Activated naive CD4-positive, alpha-beta T cell treated with anti-CD3 and anti-CD28 coated beads, Interleukin-2, amount 50 U/mL, for 24 hours (primary cell): Measurements from ENCODE around the gene PROK1.
A peak's percentile ranks its signal among the peaks of the same experiment; 100 is the strongest.

Source experiments
- H3K27ac Mint-ChIP-seq: one replicate; pipeline ENCODE4 v1.8.0; 2021; ENCODE audit warnings: mild to moderate bottlenecking, mixed read lengths
- H3K27me3 Mint-ChIP-seq: one replicate; pipeline ENCODE4 v1.8.0; 2021; ENCODE audit warnings: mixed read lengths
- H3K36me3 Mint-ChIP-seq: one replicate; pipeline ENCODE4 v1.8.0; 2021; ENCODE audit warnings: mixed read lengths
- H3K4me1 Mint-ChIP-seq: one replicate; pipeline ENCODE4 v1.8.0; 2021; ENCODE audit warnings: mixed read lengths
- H3K4me3 Mint-ChIP-seq: one replicate; pipeline ENCODE4 v1.8.0; 2021; ENCODE audit warnings: mild to moderate bottlenecking, mixed read lengths
- H3K9me3 Mint-ChIP-seq: one replicate; pipeline ENCODE4 v1.8.0; 2021; ENCODE audit warnings: mixed read lengths

Gene PROK1

GRCh38 chr1:110449661-110450651, 993 bp upstream of the PROK1 start:
- Mint-ChIP-seq H3K4me3 (no peak overlapping the region), H3K27ac (no peak overlapping the region), H3K27me3 (no peaks in the 10 kb centered on the region), H3K4me1 (no peaks in the 10 kb centered on the region), H3K9me3 (no peaks in the 10 kb centered on the region), H3K36me3 (no peaks in the 10 kb centered on the region)

GRCh38 chr1:110452330-110452729, 1.4 kb downstream of the PROK1 start:
- H3K4me3 Mint-ChIP-seq: no peak overlapping the region
- H3K27ac Mint-ChIP-seq: no peak overlapping the region
- no peaks in the 10 kb centered on the region for H3K4me1 Mint-ChIP-seq
- H3K36me3 Mint-ChIP-seq: no peaks in the 10 kb centered on the region
- H3K27me3 Mint-ChIP-seq: no peaks in the 10 kb centered on the region
- H3K9me3 Mint-ChIP-seq: no peaks in the 10 kb centered on the region

GRCh38 chr1:110453829-110454228, 2.9 kb downstream of the PROK1 start:
- Mint-ChIP-seq H3K4me1 (no peaks in the 10 kb centered on the region), H3K27me3 (no peaks in the 10 kb centered on the region), H3K36me3 (no peaks in the 10 kb centered on the region), H3K27ac (peak overlapping the region; percentile 23), H3K4me3 (no peak overlapping the region), H3K9me3 (no peaks in the 10 kb centered on the region)

GRCh38 chr1:110454328-110454727, 3.4 kb downstream of the PROK1 start:
- H3K4me3 Mint-ChIP-seq: no peak overlapping the region
- H3K27ac Mint-ChIP-seq: no peak overlapping the region
- H3K36me3 Mint-ChIP-seq: no peaks in the 10 kb centered on the region
- H3K27me3 Mint-ChIP-seq: no peaks in the 10 kb centered on the region
- no peaks in the 10 kb centered on the region for H3K4me1 Mint-ChIP-seq
- H3K9me3 Mint-ChIP-seq: no peaks in the 10 kb centered on the region

GRCh38 chr1:110455151-110455550, 4.2 kb downstream of the PROK1 start:
- Mint-ChIP-seq H3K9me3 (no peaks in the 10 kb centered on the region), H3K27ac (no peak overlapping the region), H3K4me3 (no peak overlapping the region), H3K27me3 (no peaks in the 10 kb centered on the region), H3K4me1 (no peaks in the 10 kb centered on the region), H3K36me3 (no peaks in the 10 kb centered on the region)

- Mint-ChIP-seq H3K9me3 (no peaks in the 10 kb centered on the region), H3K27me3 (no peaks in the 10 kb centered on the region), H3K4me3 (no peak overlapping the region), H3K4me1 (no peaks in the 10 kb centered on the region), H3K27ac (no peak overlapping the region), H3K36me3 (no peaks in the 10 kb centered on the region)
These were observed 6.3 kb downstream of the PROK1 start for GRCh38 chr1:110457206-110457605.

GRCh38 chr1:110460253-110461220, 9.6 kb downstream of the PROK1 start:
- Mint-ChIP-seq H3K27me3 (no peaks in the 10 kb centered on the region), H3K4me3 (no peak overlapping the region), H3K27ac (no peak overlapping the region), H3K36me3 (no peaks in the 10 kb centered on the region), H3K9me3 (no peaks in the 10 kb centered on the region), H3K4me1 (no peaks in the 10 kb centered on the region)

- no peak overlapping the region for H3K4me3 Mint-ChIP-seq
- no peaks in the 10 kb centered on the region for H3K36me3 Mint-ChIP-seq
- H3K27ac Mint-ChIP-seq: peak overlapping the region; percentile 26
- H3K9me3 Mint-ChIP-seq: no peaks in the 10 kb centered on the region
- H3K4me1 Mint-ChIP-seq: no peaks in the 10 kb centered on the region
- H3K27me3 Mint-ChIP-seq: no peaks in the 10 kb centered on the region
These were observed 11.1 kb downstream of the PROK1 start for GRCh38 chr1:110462093-110462492.

- Mint-ChIP-seq H3K36me3 (no peaks in the 10 kb centered on the region), H3K4me1 (no peaks in the 10 kb centered on the region), H3K9me3 (no peaks in the 10 kb centered on the region), H3K27ac (no peak overlapping the region), H3K4me3 (no peak overlapping the region), H3K27me3 (no peaks in the 10 kb centered on the region)
These were observed 12.0 kb downstream of the PROK1 start for GRCh38 chr1:110462964-110463363.

GRCh38 chr1:110463725-110464124, 12.8 kb downstream of the PROK1 start:
- Mint-ChIP-seq H3K4me3 (no peak overlapping the region), H3K27me3 (no peaks in the 10 kb centered on the region), H3K27ac (no peak overlapping the region), H3K9me3 (no peaks in the 10 kb centered on the region), H3K4me1 (no peaks in the 10 kb centered on the region), H3K36me3 (no peaks in the 10 kb centered on the region)

- no peak overlapping the region for H3K27ac Mint-ChIP-seq
- no peaks in the 10 kb centered on the region for H3K9me3 Mint-ChIP-seq
- H3K36me3 Mint-ChIP-seq: no peaks in the 10 kb centered on the region
- H3K4me1 Mint-ChIP-seq: no peaks in the 10 kb centered on the region
- H3K27me3 Mint-ChIP-seq: no peaks in the 10 kb centered on the region
- no peak overlapping the region for H3K4me3 Mint-ChIP-seq
These were observed 13.4 kb downstream of the PROK1 start for GRCh38 chr1:110464340-110464739.

GRCh38 chr1:110465038-110465813, 14.3 kb downstream of the PROK1 start:
- Mint-ChIP-seq H3K36me3 (no peaks in the 10 kb centered on the region), H3K27ac (no peak overlapping the region), H3K9me3 (no peaks in the 10 kb centered on the region), H3K27me3 (no peaks in the 10 kb centered on the region), H3K4me1 (no peaks in the 10 kb centered on the region), H3K4me3 (no peak overlapping the region)

GRCh38 chr1:110465814-110466380, 14.9 kb downstream of the PROK1 start:
- Mint-ChIP-seq H3K27ac (no peak overlapping the region), H3K9me3 (no peaks in the 10 kb centered on the region), H3K4me3 (no peak overlapping the region), H3K27me3 (no peaks in the 10 kb centered on the region), H3K4me1 (no peaks in the 10 kb centered on the region), H3K36me3 (no peaks in the 10 kb centered on the region)

- H3K4me3 Mint-ChIP-seq: no peak overlapping the region
- H3K36me3 Mint-ChIP-seq: no peaks in the 10 kb centered on the region
- H3K9me3 Mint-ChIP-seq: no peaks in the 10 kb centered on the region
- H3K27me3 Mint-ChIP-seq: no peaks in the 10 kb centered on the region
- peak overlapping the region; percentile 51 for H3K27ac Mint-ChIP-seq
- no peaks in the 10 kb centered on the region for H3K4me1 Mint-ChIP-seq
These were observed 15.8 kb downstream of the PROK1 start for GRCh38 chr1:110466646-110467280.
